Nephron progenitor cell (in vitro differentiated cells): ENCODE results near the gene SELENOI.
A peak's percentile ranks its signal among the peaks of the same experiment; 100 is the strongest.

Source experiments
- DNase-seq: peaks from one replicate; pipeline ENCODE4 v3.0.0; 2021
- H3K27ac Mint-ChIP-seq: 2 replicates; pipeline ENCODE4 v1.8.0; 2021; ENCODE audit warnings: mild to moderate bottlenecking, moderate library complexity, mixed read lengths
- H3K27me3 Mint-ChIP-seq: 2 replicates; pipeline ENCODE4 v1.8.0; 2021; ENCODE audit warnings: mild to moderate bottlenecking, low read depth, mixed read lengths; ENCODE audit not compliant: poor library complexity
- H3K36me3 Mint-ChIP-seq: 2 replicates; pipeline ENCODE4 v1.8.0; 2021; ENCODE audit warnings: low read depth, mixed read lengths
- H3K4me1 Mint-ChIP-seq: 2 replicates; pipeline ENCODE4 v1.8.0; 2021; ENCODE audit warnings: mixed read lengths
- H3K4me3 Mint-ChIP-seq: 2 replicates; pipeline ENCODE4 v1.8.0; 2021; ENCODE audit warnings: mild to moderate bottlenecking, moderate library complexity, mixed read lengths
- H3K9me3 Mint-ChIP-seq: 2 replicates; pipeline ENCODE4 v1.8.0; 2021; ENCODE audit warnings: mild to moderate bottlenecking, moderate library complexity, mixed read lengths
- CTCF ChIP-seq: fragments of 200-600 bp; sonication (generic); IDR thresholded peaks from 2 replicates; pipeline ENCODE4 v1.5.0; 2021; ENCODE audit warnings: antibody characterized with exemption

The SELENOI gene

GRCh38 chr2:26376799-26377198, 30.9 kb downstream of the SELENOI start:
- peaks cover 67% of the 10 kb centered on the region for H3K36me3 Mint-ChIP-seq
- H3K4me3 Mint-ChIP-seq: no peak overlapping the region
- no peak overlapping the region for H3K27ac Mint-ChIP-seq
- H3K4me1 Mint-ChIP-seq: peaks cover 5% of the 10 kb centered on the region
- peaks cover 12% of the 10 kb centered on the region for H3K9me3 Mint-ChIP-seq
- peaks cover 4% of the 10 kb centered on the region for H3K27me3 Mint-ChIP-seq
- TF ChIP-seq CTCF: no peak
- DNase-seq: no peak

- no peak overlapping the region for H3K27ac Mint-ChIP-seq
- H3K4me3 Mint-ChIP-seq: no peak overlapping the region
- H3K9me3 Mint-ChIP-seq: no peaks in the 10 kb centered on the region
- no peaks in the 10 kb centered on the region for H3K4me1 Mint-ChIP-seq
- DNase-seq: no peak
- H3K27me3 Mint-ChIP-seq: peaks cover 4% of the 10 kb centered on the region
- no peak for TF ChIP-seq CTCF
- H3K36me3 Mint-ChIP-seq: peaks cover 60% of the 10 kb centered on the region
Observed at GRCh38 chr2:26380281-26380680, 34.3 kb downstream of the SELENOI start.

- Mint-ChIP-seq H3K4me1 (no peaks in the 10 kb centered on the region), H3K27me3 (peaks cover 4% of the 10 kb centered on the region), H3K4me3 (no peak overlapping the region), H3K9me3 (no peaks in the 10 kb centered on the region), H3K27ac (peak overlapping the region; percentile 36), H3K36me3 (peaks cover 51% of the 10 kb centered on the region)
- TF ChIP-seq CTCF: no peak
- no peak for DNase-seq
Observed at GRCh38 chr2:26382564-26382963, 36.6 kb downstream of the SELENOI start.

- no peaks in the 10 kb centered on the region for H3K27me3 Mint-ChIP-seq
- DNase-seq: no peak
- no peaks in the 10 kb centered on the region for H3K9me3 Mint-ChIP-seq
- H3K4me3 Mint-ChIP-seq: no peak overlapping the region
- peaks cover 43% of the 10 kb centered on the region for H3K36me3 Mint-ChIP-seq
- TF ChIP-seq CTCF: no peak
- no peak overlapping the region for H3K27ac Mint-ChIP-seq
- no peaks in the 10 kb centered on the region for H3K4me1 Mint-ChIP-seq
Observed at GRCh38 chr2:26384183-26384582, 38.2 kb downstream of the SELENOI start.

GRCh38 chr2:26384597-26384996, 38.7 kb downstream of the SELENOI start:
- TF ChIP-seq CTCF: no peak
- no peaks in the 10 kb centered on the region for H3K27me3 Mint-ChIP-seq
- no peak for DNase-seq
- H3K27ac Mint-ChIP-seq: no peak overlapping the region
- no peak overlapping the region for H3K4me3 Mint-ChIP-seq
- H3K36me3 Mint-ChIP-seq: peaks cover 43% of the 10 kb centered on the region
- no peaks in the 10 kb centered on the region for H3K4me1 Mint-ChIP-seq
- no peaks in the 10 kb centered on the region for H3K9me3 Mint-ChIP-seq

- no peak for DNase-seq
- Mint-ChIP-seq H3K9me3 (no peaks in the 10 kb centered on the region), H3K27ac (no peak overlapping the region), H3K27me3 (no peaks in the 10 kb centered on the region), H3K4me3 (no peak overlapping the region), H3K36me3 (peaks cover 34% of the 10 kb centered on the region), H3K4me1 (no peaks in the 10 kb centered on the region)
- no peak for TF ChIP-seq CTCF
Observed at GRCh38 chr2:26387189-26387588, 41.2 kb downstream of the SELENOI start.
